GM20000 (cell line): Measurements from ENCODE around the gene KIAA0319L.

ENCODE experiments used
- DNase-seq: peaks from one replicate; pipeline ENCODE4 v3.0.0; 2012; ENCODE audit warnings: low spot score
- TF ChIP-seq, protein P1 (sequence below): IDR thresholded peaks from 2 replicates; pipeline ENCODE4 v1.5.1; 2012; ENCODE audit warnings: mild to moderate bottlenecking, control low read depth; ENCODE audit errors: extremely low read depth, missing control alignments

The KIAA0319L gene

DNA sequence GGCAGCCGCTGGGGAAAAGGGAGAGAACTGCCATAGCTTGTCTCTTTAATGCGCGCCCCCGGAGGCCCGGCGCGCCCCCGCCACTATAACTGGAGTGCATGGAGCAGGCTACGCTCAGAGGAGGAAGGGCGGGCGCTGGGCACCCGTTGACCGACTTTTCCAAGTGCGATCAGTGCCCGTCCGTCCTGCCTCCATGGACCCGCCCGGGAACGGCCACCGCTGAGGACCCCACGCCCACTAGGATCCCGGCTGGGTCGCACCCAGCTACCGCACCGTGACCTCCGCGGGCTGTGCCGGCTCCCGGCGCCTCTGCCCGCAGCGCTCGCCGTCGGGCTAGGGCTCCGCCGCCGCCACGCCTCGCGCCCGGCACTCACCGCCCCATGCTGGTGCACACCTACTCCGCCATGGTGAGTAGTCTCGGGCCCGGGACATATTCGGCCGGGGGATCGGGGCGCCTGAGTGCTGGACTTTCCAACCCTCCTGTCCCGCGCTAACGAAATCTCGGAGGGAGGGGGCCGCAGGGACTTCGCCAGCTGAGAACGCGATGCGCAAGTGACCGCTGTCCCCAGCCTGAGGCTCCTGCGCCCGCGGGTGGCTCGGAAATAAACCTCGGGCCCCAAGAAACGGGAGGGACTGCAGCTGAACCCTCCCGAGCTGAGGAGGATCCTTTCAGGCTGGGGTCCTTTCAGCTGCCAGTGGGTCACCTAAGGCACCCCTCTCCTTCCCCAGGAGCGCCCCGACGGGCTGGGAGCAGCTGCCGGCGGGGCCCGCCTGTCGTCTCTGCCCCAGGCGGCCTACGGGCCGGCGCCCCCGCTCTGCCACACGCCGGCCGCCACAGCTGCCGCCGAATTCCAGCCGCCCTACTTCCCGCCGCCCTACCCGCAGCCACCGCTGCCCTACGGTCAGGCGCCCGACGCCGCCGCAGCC is 16.3 kb upstream of the KIAA0319L start, which contains the start of gene TFAP2E:
Gene TFAP2E (plus strand): TSS at position 117 of the 927 bp plus-strand sequence. CDS start 264 bp downstream, at position 381.
- DNase-seq: no peak
- TF ChIP-seq, protein P1, sequence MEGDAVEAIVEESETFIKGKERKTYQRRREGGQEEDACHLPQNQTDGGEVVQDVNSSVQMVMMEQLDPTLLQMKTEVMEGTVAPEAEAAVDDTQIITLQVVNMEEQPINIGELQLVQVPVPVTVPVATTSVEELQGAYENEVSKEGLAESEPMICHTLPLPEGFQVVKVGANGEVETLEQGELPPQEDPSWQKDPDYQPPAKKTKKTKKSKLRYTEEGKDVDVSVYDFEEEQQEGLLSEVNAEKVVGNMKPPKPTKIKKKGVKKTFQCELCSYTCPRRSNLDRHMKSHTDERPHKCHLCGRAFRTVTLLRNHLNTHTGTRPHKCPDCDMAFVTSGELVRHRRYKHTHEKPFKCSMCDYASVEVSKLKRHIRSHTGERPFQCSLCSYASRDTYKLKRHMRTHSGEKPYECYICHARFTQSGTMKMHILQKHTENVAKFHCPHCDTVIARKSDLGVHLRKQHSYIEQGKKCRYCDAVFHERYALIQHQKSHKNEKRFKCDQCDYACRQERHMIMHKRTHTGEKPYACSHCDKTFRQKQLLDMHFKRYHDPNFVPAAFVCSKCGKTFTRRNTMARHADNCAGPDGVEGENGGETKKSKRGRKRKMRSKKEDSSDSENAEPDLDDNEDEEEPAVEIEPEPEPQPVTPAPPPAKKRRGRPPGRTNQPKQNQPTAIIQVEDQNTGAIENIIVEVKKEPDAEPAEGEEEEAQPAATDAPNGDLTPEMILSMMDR: no peak

GRCh38 chr1:35572296-35572695 is 15.1 kb upstream of the KIAA0319L start:
- DNase-seq: no peak
- TF ChIP-seq, protein P1: no peak

- DNase-seq: no peak
- TF ChIP-seq, protein P1: no peak
Measured at GRCh38 chr1:35571263-35571662, 14.1 kb upstream of the KIAA0319L start.

- no peak for DNase-seq
- TF ChIP-seq, protein P1: no peak
Measured at GRCh38 chr1:35570589-35571137, 13.5 kb upstream of the KIAA0319L start.

- DNase-seq: no peak
- TF ChIP-seq, protein P1: no peak
Measured at GRCh38 chr1:35569936-35570335, 12.7 kb upstream of the KIAA0319L start.

- TF ChIP-seq, protein P1: peak; percentile 71
- DNase-seq: peak; percentile 89
Measured at GRCh38 chr1:35568975-35569395, 11.8 kb upstream of the KIAA0319L start.

DNA sequence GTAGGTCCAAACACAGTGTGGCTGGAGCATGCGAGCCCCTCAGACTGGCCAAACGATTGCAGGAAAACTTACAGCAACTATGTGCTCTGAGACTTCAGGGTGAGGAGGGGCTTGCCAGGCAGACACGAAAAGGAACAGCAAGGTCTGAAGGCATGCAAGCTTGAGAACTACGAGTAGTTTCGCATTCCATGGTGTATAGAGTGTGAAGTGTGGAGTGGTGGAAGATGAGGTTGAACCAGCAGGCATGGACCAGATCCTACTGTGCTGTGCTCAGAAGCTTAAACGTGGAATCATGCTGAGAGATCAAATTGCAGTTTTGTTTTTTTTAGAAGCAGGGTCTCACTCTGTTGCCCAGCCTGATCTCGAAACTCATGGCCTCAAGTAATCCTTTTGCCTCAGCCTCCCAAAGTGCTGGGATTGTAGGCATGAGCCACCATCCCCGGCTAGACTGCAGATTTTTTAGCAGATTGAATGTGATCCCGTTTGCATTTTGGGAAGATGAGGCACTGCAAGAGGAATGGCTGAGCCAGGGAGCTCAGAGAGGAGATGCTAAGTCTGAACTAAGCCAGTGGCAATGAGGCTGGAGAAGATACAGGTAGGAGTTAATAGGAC is 10.8 kb upstream of the KIAA0319L start:
- TF ChIP-seq, protein P1: no peak
- no peak for DNase-seq
